ENCODE results near the gene TINCR.

- TF ChIP-seq CTCF (IDR thresholded peaks at IDR 0.05 in 8 of 11, conservative IDR thresholded peaks at IDR 0.05 in 3 of 11) (peak in 3 of 11 experiments; percentile 7 to 25 (median 8)), POLR2AphosphoS5 (IDR thresholded peaks at IDR 0.05) (no peak), POLR2A (IDR thresholded peaks at IDR 0.05) (no peak)
Measured at GRCh38 chr19:5547881-5548280, 19.9 kb downstream of the TINCR start.
